Colon (tissue), 2 donors: Measurements from ENCODE around the gene ADPRH.

Source experiments
- FAIRE-seq: peaks from 2 replicates; lab custom pipeline; 2012; peaks lifted over from hg19 to GRCh38; lab: Jason Lieb, UNC
- donor health status: control.
- donor health status: control.

ADPRH gene

DNA sequence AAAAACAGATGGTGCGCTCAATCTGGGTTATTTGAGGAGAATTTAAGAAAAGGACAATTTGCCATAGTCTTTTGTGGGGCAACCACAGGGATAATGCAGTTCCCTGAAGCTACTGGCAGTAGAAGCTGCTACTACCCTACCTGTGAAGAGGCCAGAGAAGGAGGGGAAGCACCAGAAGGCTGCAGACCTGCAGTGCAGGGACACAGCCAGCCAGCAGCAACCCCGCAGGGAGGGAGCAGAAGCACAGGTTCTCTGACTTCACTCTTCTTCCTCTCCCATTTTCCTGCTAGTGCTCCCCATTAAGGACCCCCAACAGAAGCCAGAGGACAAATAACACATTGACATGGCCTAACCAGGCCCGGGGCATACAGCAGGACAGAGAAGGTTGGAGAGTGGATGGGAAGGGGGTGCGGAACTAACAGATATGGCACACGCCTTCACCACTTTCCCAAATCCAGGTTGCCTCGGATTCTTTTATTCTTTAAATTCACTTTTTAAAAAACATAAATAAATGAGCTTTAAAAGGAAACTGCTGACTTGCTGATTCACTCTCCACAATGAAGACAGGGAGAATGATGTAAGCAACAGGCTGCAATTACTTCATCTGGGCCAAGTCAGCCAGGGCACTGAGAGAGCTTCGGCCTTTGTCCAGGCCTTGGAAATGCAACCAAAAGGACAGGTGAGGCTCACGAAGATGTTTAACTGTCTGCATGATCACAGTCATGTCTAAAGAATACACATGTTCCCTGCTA, 51.0 kb downstream of the ADPRH start:
- no peak for FAIRE-seq

DNA sequence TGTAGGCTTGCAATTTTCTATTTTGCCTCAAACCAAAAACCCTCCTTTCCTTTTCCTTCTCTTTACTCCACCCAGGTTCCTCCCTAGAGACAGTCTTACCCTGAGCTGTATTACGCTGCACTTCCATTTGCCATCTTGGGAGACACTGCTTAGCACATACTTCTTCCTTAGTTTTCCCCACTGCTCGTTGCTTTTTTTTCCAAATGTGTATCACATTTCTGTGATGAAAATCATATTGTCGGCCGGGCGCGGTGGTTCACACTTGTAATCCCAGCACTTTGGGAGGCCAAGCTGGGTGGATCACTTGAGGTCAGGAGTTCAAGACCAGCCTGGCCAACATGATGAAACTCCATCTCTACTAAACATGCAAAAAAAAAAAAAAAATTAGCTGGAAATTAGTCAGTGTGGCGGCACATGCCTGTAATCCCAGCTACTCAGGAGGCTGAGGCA, 51.6 kb downstream of the ADPRH start:
- no peak for FAIRE-seq

DNA sequence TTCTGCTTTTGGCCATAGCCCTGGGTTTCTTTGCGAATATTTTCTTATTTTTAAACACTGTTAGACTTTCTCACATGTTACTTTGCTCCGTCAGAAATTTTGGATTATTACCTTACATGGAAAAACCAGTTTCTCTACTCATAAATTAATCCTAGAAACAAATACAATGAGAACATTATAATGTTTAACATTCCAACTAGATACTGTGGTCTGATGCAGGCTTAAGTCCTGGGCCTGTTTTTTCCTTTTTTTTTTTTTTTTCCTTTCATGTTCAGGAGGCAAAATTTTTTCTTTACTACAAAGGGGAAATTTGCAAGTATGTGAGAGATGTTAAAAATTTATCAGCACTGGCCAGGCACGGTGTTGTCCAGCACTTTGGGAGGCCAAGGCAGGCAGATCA, 52.2 kb downstream of the ADPRH start:
- FAIRE-seq, result no peak

DNA sequence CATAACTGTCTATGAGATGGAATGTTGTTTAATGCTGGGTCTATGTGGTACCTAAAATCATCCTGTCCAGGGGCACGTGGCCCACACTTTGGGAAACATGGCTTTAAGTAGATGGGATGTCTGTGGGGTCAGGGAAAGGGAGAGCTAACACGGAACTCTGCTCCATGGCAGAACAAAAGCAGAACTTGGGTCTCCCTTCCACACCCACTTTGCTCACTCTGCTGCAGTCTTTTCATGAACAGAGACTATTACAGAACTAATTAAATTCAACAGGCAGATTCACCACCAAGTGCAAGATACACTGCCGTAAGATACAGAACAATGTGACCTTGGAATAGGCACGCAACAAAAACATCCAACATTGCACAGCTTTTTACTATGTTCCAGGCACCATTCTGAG, 52.9 kb downstream of the ADPRH start:
- no peak for FAIRE-seq

DNA sequence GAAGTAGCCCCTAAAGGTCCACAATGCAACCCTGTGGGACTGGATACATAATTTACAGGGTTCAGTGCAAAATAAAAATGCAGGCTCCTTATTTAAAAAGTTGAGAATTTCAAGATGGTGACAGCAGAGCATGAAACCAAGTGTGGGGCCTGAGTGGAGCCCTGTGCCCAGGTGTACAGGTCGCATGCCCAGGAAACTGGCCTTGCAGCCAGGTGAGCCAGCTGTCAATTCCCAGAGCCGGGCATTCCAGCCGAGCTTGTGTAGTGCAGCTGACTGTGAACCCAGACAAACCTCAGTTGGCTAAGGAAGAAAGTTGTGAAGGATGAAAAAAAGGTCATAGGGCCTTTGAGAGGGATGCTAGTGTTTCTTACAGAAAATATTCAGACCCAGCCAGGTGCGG, 53.5 kb downstream of the ADPRH start:
- no peak for FAIRE-seq

DNA sequence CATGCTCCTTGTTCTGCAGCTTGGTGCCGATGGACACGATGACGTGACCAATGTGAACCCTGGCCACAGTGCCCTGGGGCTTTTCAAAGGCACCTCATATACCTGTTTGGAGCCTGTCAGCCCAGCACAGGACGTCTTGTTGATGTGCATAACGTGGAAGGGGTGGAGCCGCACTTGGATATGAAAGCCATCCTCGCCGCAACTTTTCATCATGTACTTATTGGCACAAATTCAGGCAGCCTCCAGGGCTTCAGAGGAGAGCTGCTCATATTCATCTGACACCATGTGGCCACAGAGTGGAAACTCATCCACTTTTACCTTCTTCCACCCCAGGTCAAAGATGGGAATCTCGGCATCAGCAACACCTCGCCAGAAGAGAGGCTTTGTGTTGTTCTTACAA, 56.4 kb downstream of the ADPRH start:
- FAIRE-seq, result no peak

DNA sequence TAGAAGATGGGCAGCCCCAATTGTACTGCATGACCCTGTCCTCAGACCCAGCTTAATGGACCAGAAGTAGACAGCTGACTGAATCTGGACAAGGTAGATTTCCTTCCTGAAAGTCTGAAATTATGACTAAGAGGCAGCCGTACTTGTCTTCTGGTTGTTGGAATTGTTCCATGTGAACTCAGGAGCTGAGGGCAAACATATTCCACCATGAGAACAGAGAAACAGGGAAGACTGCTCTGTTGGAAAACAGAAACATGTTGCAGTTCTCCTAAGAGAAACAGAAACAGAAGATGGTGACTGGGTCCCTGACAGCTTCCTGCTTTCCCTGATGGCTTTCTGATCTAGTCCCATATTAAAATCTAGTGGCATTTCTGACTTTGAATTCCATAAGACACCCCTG, 57.0 kb downstream of the ADPRH start:
- FAIRE-seq, result no peak

DNA sequence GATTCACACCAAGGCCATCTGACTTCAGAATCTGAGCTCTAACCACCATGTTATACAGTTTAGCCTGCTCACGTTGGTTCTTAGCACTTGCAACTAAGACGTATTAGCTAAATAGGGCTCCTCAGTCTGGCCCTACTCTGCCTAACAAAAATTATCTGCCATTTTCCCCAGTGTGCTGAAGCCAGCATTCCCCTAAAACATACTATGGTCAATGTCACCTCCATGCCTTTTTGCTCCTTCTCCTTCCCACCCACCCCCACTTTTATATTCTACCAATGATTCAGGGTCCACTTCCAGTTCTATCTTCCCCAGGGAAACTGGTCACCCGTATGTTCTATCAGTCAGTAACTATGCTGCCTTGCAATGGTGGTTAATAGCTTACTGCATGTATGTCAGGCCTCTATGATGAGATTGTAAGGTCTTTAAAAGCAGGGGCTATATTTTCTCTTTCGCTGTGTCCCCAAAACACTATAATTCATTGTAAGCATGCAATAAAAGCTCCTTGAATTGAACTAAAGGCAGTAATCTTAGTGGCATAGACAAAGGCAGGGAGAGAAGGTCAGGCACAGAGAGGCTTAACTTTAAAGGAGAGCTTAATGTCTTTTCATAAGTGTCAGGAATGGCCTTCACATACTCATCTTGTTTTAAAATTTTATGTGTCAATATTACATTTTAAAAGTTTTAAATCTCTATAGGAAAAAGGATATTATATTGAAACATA, 57.8 kb downstream of the ADPRH start:
- FAIRE-seq, result no peak

DNA sequence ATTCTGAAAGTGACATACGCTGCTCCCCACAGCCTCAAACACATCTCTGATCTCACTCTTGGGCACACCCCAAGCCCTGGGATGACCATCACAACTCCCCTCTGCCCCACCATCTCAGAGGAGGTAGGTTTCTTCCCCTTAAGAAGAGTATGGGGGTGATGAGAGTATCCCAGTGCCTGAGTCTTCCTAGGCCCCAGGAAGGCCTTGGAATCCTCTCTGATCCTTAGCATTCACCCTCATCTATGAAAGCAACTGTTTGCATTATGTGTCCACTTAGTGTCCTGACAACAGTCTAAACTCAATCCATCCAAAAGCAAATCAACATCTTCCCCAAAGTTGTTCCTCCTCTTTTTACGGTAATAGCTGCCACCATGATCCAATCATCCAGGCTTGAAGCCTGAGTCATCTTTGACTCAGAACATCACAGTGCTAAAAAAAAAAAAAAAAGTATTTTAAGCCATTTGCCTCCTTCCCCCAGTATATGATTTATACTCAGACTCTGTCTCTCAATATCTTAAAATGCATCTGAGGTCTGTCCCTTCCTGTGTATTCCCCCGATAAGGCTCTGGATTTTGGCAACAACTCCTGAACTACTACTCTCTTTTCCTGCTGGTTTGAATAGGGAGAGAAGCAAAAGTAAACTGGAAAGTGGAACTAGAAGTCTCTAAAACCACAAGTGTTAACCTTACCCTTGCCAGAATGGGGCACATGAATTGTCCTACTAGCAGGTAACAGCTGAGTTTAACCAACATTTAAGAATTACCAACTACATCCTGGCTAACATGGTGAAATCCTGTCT, 58.6 kb downstream of the ADPRH start:
- FAIRE-seq, result no peak
